Ishikawa (cell line): ENCODE data around the gene MIA2.
A peak's percentile ranks its signal among the peaks of the same experiment; 100 is the strongest.

Source experiments
- CEBPB ChIP-seq: IDR thresholded peaks from 2 replicates; pipeline ENCODE4 v1.6.1; 2012
- CREB1 ChIP-seq: IDR thresholded peaks from 2 replicates; pipeline ENCODE4 v1.6.1; 2012; ENCODE audit warnings: low read depth
- EGR1 ChIP-seq: IDR thresholded peaks from 2 replicates; pipeline ENCODE4 v1.6.1; 2012
- EP300 ChIP-seq: IDR thresholded peaks from 2 replicates; pipeline ENCODE4 v1.6.1; 2012; ENCODE audit warnings: borderline replicate concordance
- FOXM1 ChIP-seq: IDR thresholded peaks from 2 replicates; pipeline ENCODE4 v1.6.1; 2012; ENCODE audit warnings: low read depth, borderline replicate concordance
- NFIC ChIP-seq: IDR thresholded peaks from 2 replicates; pipeline ENCODE4 v1.6.1; 2012
- RAD21 ChIP-seq: IDR thresholded peaks from 2 replicates; pipeline ENCODE4 v1.6.1; 2012; ENCODE audit warnings: low read depth
- TAF1 ChIP-seq: IDR thresholded peaks from 2 replicates; pipeline ENCODE4 v1.6.1; 2012; ENCODE audit warnings: low read depth, mild to moderate bottlenecking
- TCF12 ChIP-seq: IDR thresholded peaks from 2 replicates; pipeline ENCODE4 v1.6.1; 2012; ENCODE audit warnings: low read depth
- TEAD4 ChIP-seq: IDR thresholded peaks from 2 replicates; pipeline ENCODE4 v1.6.1; 2012
- YY1 ChIP-seq: IDR thresholded peaks from 2 replicates; pipeline ENCODE4 v1.6.1; 2012; ENCODE audit warnings: low read depth
- ZBTB7A ChIP-seq: IDR thresholded peaks from 2 replicates; pipeline ENCODE4 v1.6.1; 2012; ENCODE audit warnings: low read depth
- TF ChIP-seq, protein P1 (sequence below): IDR thresholded peaks from 2 replicates; pipeline ENCODE4 v1.6.1; 2012; ENCODE audit warnings: low read depth, mild to moderate bottlenecking
- TF ChIP-seq, protein P2 (sequence below): IDR thresholded peaks from 2 replicates; pipeline ENCODE4 v1.6.1; 2012
- TF ChIP-seq, protein P3 (sequence below): IDR thresholded peaks from 2 replicates; pipeline ENCODE4 v1.6.1; 2012

Gene MIA2

DNA sequence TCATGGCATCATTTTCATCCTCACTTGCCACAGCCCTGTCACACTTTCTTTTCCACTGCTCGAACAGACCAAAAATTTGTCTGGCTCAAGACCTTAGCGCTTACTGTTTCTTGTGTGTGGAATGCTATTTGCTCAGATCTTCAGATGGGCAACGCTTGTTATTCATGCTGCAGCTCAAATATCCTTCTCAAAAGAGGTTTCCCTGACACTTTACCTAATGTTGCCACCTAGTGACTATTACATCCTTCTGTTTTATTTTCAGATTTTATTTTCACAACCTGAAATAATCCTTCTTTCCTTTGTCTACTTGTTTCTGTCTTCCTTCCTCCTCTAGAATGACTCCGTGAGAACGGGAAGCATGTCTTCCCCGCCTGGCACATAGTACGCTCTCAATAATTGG lies 192.9 kb downstream of the MIA2 start:
- TF ChIP-seq EP300 (no peak), RAD21 (peak; percentile 43), FOXM1 (no peak)

DNA sequence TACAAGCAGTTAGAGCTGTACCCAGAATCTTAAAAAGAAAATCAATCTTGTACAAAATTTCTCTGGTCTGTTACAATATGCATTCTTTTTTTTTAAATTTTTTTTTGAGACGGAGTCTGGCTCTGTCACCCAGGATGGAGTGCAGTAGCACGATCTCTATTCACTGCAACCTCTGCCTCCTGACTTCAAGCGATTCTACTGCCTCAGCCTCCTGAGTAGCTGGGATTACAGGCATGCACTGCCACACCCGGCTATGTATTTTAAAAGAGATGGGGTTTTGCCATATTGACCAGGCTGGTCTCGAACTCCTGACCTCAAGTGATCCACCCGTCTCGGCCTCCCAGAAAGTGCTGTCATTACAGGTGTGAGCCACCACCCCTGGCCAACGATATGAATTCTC lies 194.4 kb downstream of the MIA2 start:
- TF ChIP-seq YY1 (no peak), TAF1 (no peak), CEBPB (no peak), CREB1 (no peak), FOXM1 (no peak), RAD21 (no peak), TEAD4 (no peak), EP300 (no peak), ZBTB7A (no peak), EGR1 (no peak), TCF12 (no peak), NFIC (no peak)
- TF ChIP-seq, protein P1, sequence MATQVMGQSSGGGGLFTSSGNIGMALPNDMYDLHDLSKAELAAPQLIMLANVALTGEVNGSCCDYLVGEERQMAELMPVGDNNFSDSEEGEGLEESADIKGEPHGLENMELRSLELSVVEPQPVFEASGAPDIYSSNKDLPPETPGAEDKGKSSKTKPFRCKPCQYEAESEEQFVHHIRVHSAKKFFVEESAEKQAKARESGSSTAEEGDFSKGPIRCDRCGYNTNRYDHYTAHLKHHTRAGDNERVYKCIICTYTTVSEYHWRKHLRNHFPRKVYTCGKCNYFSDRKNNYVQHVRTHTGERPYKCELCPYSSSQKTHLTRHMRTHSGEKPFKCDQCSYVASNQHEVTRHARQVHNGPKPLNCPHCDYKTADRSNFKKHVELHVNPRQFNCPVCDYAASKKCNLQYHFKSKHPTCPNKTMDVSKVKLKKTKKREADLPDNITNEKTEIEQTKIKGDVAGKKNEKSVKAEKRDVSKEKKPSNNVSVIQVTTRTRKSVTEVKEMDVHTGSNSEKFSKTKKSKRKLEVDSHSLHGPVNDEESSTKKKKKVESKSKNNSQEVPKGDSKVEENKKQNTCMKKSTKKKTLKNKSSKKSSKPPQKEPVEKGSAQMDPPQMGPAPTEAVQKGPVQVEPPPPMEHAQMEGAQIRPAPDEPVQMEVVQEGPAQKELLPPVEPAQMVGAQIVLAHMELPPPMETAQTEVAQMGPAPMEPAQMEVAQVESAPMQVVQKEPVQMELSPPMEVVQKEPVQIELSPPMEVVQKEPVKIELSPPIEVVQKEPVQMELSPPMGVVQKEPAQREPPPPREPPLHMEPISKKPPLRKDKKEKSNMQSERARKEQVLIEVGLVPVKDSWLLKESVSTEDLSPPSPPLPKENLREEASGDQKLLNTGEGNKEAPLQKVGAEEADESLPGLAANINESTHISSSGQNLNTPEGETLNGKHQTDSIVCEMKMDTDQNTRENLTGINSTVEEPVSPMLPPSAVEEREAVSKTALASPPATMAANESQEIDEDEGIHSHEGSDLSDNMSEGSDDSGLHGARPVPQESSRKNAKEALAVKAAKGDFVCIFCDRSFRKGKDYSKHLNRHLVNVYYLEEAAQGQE: no peak
- TF ChIP-seq, protein P2, sequence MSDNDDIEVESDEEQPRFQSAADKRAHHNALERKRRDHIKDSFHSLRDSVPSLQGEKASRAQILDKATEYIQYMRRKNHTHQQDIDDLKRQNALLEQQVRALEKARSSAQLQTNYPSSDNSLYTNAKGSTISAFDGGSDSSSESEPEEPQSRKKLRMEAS: no peak
- TF ChIP-seq, protein P3, sequence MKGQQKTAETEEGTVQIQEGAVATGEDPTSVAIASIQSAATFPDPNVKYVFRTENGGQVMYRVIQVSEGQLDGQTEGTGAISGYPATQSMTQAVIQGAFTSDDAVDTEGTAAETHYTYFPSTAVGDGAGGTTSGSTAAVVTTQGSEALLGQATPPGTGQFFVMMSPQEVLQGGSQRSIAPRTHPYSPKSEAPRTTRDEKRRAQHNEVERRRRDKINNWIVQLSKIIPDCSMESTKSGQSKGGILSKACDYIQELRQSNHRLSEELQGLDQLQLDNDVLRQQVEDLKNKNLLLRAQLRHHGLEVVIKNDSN: no peak

DNA sequence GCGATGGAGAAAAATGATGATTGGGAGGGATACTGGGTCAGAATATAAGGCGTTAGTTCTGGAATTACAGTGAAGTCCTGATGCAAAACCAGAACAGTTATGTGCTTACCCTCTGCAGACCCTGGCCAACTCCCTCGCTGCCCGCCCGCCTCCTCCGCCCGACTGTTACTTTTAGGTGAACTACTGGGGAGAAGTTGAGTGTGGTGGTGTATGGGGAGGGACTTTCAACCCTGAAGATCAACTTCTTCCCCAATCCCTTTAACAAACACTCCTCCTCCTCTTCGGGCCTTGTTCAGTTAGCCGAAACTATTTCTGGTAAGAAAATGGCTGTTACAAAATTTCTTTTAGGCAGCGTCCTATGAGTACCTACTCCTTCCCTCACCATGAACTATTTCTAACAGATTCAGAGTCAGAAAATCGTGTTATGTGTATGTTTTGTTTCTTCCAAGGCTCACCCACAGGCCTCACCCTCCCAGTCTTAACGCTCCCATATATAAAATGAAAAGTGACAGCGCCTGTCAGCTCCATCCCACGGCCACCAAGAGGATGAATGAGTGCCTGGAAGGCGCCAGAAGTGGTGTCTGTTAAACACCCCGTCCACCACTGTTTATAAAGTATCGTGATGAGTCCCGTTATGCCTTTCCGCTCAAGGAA lies 197.2 kb downstream of the MIA2 start:
- TF ChIP-seq YY1 (no peak), TAF1 (no peak), EP300 (no peak), ZBTB7A (no peak), FOXM1 (no peak), TEAD4 (no peak), RAD21 (no peak), EGR1 (no peak), NFIC (no peak), CREB1 (no peak)
- TF ChIP-seq, protein P2: no peak
- TF ChIP-seq, protein P3: no peak

DNA sequence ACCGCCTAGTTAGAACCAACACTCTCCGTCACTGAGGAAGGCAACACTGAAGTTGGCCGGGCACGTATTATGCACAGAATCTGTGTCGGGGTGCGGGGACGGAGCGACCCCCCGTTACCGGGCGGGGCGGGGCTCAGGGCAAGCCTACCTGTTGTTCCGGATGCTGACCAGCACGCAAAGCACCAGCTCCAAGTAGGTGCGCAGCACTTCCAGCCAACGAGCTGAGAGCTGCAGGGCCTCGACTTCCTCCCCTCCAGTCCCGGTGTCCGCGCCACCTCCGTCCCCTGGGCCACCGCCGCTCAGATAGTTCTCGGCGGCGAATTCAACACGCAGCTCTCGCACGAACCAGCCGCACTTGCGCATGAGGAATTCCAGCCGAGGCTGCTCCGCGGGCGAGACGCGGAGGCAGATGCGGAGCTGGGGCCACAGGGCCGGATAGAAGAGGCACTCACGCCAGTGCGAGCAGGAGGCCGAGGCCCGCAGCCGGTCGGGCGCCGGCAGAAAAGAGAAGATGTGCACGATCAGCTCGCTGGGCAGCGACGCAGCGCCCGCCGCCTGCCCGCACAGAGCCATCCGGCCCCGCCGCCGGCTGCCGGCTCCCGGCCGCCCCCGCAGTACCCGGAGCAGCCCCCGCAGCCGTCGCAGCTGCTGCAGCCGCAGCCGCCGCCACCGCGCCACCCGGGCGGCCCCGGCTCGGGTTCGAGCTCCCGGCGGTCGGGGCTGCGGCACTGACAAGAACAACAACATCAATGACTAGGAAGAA lies 197.9 kb downstream of the MIA2 start:
- TF ChIP-seq TAF1 (peak; percentile 65; the same call in 1 of the 2 replicates), CREB1 (no peak), TCF12 (no peak; the same call in 1 of the 2 replicates)
- TF ChIP-seq, protein P2: 0 out of 2 replicates have a peak, but pooled peaks have one; percentile 12

DNA sequence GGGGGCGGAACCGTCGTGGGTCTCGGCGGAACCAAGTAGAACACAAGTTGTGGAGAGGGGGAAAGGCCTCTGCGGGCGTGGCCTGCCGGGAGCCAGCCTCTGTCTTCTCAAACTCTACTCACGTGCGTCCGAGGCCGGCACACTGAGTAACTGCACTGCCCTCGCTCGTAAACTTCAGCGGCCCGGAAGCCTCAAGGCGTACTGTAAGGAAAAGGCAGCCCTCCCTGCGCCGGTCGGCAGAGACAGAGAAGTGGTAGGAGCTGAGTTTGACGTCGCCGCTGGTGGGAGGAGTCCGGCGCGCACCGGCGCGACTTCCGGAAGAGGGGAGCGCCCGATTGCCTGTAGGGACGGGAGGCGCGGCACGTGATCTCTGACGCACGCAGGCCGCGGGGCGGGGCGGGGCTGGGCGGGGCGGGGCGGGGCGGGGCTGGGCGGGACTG lies 198.5 kb downstream of the MIA2 start, which contains the start of gene FBXO33:
FBXO33 (minus strand) TSS at position 255 of the 440 bp plus-strand sequence. CDS start 271 bp downstream, outside the sequence.
- TF ChIP-seq CREB1 (0 out of 2 replicates have a peak, but pooled peaks have one; percentile 17), CEBPB (no peak), EGR1 (no peak), EP300 (peak; percentile 43; the same call in 1 of the 2 replicates)
- TF ChIP-seq, protein P3: peak; percentile 93

DNA sequence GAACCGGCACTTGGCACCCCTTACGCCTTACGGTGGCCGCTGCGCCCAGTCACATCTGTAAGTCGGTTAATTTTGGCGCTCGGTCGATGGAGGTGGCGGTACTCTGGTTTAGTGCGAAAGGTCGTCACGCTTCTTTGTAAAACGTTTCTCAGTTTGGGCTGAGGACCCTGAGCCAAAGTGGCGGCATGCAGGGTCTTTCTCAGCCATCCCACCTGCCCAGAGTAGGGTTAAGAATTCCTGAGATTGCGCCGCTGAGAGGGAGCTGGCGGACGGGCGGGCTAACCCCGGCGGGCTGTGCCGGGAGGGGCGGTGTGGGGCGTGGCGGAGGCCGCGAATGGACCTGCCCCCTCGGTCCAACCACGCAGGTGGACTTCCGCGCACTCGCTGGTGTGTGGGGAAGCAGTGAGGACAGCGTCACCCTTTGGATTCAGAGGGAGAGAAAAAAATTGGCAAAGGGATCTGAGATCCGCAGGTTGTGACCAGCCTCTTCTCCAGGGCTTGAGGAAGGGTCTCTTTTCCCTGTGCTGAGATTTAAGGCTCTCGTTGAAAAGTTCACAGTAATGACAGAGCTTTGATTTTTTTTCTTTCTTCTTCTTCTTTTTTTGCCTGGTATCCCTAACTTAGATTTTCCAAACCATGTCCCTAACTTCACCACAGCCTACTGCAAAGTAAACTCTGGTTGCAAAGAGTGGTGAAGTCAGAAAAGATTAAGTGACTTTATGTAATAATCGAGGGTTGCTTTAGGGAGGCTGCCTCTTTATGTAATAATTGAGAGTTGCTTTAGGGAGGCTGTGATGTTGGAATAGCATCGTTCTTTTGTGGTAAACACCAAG lies 199.1 kb downstream of the MIA2 start:
- TF ChIP-seq RAD21 (peak; percentile 37; the same call in 1 of the 2 replicates), EP300 (no peak), TAF1 (no peak), ZBTB7A (0 out of 2 replicates have a peak, but pooled peaks have one; percentile 28), EGR1 (no peak), NFIC (peak; percentile 43), CREB1 (no peak), TCF12 (peak; percentile 50; the same call in 1 of the 2 replicates), FOXM1 (no peak), TEAD4 (no peak; the same call in 1 of the 2 replicates)
- TF ChIP-seq, protein P3: no peak
- TF ChIP-seq, protein P1: no peak
- TF ChIP-seq, protein P2: peak; percentile 52; the same call in 1 of the 2 replicates
